Stimulated activated CD4-positive, alpha-beta T cell treated with anti-CD3 and anti-CD28 coated beads, TNF-alpha, amount 100 ng/mL, for 1 hour (primary cell): ENCODE measurements around the gene PCGF3.
"Not testable (repeated sequence)": the region's sequence is repeated elsewhere in the genome, so short reads cannot be mapped to it uniquely, and the experiment has no call there.

ENCODE experiments used
- DNase-seq, 3 donors: peaks; one replicate each; pipeline ENCODE4 v3.0.0-alpha.2; 2020; ENCODE audit warnings: low read depth in 3 of 3, low spot score in 1 of 3

Gene PCGF3

DNA sequence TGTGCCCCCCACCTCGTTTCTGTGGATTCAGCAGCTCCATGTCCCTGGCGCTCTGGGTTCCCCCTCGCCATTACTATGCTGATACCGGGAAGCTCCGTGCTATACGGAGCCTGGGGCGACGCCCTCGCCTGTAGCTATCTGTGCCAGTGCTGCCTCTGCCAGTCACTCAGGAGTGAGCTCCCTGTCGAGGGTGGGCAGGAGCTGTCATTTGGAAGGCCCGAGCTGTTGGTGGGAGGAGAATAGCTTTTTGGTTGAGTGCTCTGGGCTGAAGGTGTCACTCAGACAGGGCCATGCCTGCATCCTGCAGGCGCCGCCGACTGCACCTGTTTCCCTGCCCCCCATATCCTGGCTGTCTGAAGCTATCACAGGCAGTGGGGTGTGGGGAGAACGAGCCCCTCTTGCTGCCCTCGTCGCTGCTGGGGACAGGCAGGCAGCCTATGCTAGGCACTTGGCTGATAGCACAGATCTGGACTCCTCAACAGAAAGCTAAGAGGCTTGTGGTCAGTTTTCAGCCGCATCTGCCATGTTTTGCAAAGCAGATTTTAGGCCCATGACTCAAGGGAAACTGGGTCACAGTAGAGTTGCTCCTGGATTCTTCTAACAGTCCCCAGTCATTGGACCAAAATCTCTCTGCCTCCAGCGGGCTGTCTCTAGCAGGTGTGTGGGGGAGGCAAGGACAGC, 88.4 kb downstream of the PCGF3 start:
- DNase-seq, result no peak

DNA sequence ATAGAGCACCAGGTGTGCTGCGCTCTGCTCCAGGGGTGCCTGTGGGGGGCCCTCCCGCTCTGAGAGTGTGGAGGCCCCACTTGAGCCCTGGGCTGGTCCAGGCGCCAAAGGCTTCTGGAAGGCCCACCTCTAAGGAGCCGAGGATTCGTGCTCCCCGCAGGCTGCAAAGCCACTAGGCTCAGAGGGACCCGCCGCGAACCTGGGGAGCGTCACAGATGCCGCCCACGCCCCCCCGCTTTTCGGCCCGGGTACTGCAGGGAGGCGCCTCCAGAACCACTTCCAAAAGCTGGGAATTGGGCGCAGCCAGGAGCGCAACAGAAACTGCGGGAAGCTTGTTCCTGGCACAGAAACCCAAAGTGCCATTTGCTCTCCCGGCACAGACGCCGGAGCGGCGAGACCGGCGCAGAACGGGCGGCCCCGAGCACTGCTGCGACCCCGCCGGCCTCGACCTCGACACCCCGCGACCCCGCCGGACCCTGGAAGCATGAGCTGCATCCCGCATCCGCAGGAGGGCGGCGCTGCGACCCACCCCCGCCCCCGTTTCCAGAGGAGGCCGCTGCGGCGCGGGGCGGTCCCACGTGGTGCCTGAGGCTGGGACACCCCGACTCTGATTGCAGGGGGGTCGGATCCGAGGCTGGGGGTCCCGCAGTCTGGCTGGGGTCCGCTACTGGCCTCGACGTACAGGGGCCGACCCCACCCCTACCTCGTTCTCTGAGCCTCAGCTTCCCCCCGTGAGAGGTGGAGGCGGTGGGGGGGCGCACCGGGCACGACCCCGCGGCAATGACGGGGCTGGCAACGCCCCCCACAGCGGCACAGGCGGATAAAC, 89.5 kb downstream of the PCGF3 start:
- DNase-seq, result no peak

DNA sequence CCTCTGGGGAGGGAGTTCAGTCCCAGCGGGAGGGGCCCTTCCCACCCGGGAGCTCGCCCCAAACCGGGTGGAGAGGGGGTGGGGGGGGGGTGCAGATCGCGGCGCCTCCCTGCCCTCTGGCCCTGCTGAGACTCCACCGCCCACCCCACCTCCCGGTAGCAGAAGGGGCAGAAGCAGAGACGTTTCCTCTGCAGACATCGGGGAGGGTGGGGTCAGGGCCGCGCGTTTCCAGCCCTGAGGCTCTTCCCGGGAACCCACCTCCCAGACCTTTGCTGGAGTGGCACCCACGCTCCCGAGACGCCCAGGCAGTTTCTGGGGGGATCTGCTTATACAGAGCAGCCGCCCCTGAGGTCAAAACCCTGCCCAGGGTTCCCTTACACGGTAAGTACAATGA, 90.1 kb downstream of the PCGF3 start:
- no peak for DNase-seq

DNA sequence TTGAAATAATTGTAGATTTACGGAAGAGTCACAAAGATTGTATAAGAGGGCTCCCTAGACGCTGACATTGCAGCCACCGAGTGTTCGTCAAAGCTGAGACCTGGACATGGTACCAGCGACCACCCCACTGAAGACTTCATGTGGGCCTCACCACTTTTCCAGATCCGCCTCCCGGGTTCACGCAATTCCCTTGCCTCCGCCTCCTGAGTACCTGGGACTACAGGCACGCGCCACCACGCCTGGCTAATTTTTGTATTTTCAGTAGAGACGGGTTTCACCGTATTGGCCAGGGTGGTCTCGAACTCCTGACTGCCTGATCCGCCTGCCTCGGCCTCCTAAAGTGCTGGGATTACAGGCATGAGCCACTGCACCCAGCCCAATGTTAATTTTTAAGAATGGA, 90.6 kb downstream of the PCGF3 start:
- no peak for DNase-seq

DNA sequence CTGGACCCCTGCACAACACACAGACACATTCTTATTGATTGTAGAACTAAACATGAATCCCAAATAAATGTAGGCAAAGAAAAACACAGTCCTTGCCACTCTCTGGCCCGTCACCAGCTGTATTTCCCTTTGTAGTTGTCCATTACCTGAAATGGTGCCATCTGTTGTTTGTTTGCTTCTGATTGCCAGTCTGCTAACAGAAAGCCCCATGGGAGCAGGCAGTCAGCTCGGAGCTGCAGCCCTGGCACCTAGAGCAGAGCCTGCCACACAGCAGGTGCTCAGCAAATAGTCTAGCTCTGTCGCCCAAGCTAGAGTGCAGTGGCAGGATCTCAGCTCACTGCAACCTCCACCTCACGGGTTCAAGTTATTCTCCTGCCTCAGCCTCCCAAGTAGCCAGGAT, 91.4 kb downstream of the PCGF3 start:
- DNase-seq, result no peak

DNA sequence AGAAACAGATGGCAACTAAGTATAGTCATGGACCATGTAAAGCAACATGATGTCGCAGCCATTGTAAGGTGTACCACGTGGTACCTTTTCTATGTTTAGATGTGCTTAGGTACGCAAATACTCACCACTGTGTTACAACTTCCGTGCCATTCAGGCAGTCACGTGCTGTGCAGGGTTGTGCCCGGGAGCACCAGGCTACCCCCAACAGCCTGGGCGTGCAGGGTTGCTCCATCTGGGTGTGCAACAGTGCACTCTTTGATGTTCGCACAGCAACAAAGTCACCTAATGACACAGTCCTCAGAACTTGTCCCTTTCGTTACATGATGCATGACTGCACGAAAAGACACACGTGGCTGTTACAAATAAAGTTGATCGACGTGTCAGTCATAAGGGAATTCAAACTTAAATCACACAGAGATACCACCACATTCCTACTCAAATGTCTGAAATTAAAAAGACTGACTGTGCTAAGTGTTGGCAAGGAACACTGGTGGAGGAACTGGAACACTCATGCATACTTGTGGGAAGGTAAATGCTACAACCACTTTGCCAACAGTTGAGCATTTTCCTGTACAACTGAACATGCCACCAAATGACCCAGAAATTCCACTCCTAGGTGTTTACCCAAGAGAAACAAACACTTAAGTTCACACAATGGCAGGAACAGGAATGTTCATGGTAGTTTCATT, 95.9 kb downstream of the PCGF3 start:
- no peak for DNase-seq

DNA sequence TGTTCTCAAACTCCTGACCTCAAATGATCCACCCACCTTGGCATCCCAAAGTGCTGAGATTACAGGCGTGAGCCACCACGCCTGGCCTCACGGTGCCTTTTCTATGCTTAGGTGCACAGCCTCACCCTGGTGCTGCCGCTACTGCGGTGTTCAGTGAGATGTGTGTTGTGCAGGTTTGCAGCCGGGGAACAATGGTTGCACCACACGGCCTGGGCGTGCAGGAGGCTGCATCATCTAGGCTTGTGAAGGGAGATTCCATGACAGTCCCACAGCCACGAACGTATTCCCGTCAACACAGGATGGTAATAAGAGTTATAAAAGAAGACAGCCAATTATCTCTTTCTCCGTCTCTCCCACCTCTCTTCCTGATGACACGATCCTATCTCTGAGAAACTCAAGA, 98.3 kb downstream of the PCGF3 start:
- no peak for DNase-seq

DNA sequence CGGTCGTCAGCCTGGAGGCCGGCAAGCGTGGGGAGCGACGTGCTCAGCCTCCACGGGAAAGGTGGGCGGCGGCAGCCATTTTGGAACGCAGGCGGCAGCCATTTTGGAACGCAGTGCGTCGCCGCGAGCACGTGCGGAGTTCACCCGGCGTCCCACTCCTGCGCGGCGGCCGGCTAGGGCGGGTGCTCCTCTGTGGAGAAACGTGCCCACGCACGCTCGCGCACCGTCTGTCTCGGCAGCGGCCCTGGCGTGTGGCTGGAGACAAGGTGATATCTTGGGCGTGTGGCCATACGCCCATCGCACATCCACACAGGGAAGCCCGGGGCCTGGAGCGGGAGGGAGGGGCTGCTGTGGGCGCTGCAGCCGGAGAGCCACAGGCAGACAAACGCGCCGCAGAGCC, 99.2 kb downstream of the PCGF3 start:
- no peak for DNase-seq

DNA sequence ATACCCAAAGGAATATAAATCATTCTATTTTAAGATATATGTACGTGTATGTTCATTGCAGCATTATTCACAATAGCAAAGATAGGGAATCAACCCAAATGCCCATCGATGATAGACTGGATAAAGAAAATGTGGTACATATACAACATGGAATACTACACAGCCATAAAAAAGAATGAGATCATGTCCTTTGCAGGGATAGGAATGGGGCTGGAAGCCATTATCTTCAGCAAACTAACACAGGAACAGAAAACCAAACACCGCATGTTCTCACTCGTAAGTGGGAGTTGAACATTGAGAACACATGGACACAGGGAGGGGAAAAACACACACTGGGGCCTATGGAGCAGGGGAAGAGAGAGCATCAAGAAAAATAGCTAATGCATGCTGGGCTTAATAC, 101.3 kb downstream of the PCGF3 start:
- DNase-seq, result not testable (repeated sequence)

DNA sequence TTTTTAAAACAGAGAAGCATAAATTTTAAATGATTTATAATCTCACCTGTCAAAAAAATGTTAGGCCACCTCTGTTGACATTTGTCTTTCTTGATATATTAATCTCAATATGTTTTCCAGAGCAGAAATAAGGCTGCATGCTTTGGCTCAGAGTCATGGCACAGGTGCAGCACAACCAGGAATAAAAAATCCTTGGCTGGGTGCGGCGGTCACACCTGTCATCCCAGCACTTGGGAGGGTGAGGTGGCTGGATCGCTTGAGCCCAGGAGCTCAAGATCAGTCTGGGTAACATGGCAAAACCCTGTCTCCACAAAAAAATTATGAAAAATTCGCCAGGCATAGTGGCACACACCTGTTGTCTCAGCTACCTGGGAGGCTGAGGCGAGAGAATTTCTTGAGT, 102.2 kb downstream of the PCGF3 start:
- no peak for DNase-seq

DNA sequence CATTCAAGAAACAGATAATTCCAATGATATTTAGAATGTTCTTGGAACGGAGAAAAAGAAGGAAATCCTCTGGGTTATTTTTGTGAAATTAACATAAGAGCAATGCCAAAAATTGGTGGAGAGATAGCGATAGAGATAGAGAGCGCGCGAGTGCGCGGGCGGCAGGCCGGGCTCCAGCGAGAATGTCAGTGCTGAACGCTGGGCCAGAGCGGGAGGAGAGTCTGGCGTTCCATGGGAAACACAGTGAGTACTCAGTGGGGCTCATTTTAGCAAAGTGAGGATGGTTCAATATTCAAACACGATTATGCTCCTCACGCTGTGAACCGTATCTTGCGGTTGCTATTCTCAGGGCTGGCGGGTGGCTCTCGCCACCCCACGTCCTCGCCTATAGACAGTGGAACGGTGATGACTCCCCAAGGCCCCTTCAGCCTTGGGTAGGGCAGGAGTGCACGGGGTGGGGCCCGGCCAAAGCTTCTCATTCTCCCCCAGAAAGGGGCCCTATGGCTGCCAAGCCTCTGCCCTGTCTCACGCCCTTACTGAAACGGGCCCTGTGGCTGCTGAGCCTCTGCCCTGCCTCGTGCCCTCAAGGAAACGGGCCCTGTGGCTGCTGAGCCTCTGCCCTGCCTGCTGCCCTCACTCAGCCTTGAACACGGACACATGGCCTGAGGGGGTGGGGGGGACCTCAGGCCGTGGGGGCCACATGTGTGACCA, 103.4 kb downstream of the PCGF3 start:
- DNase-seq, result no peak

DNA sequence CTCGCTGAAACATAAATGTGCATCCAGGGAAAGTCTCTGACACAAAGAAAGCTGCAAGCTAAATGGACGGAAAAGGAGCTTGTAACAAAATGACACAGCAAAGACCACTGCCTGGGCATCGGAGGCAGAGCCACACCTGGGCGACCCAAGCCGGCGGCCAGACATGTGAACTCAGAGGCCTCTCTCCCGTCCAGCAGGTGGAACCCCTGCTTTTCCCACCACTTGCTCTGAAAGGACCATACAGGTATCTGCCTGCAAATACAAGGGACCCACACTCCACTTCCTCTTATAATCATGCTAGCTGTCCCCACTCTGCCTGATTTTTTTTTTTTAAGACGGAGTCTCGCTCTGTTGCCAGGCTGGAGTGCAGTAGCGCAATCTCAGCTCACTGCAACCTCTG, 108.3 kb downstream of the PCGF3 start:
- no peak for DNase-seq

DNA sequence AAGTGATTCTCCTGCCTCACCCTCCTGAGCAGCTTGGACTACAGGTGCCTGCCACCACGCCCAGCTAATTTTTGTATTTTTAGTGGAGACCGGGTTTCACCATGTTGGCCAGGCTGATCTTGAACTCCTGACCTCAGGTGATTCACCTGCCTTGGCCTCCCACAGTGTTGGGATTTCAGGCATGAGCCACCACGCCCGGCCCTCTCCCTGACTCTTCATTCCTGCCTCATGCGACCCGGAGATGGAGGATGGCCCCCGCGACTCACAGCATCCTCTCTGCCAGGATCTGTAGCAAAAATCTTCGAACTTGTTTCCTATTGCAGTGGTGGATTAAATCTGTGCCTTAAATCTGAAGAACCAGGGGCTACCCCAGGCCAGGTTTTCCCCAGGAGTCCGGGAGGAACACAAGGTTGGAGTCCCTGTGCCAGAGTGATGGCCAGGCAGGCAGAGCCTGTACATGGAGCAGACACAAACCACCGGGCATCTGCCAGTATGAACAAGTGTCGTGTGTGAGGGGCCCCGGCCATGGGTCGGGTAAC, 108.7 kb downstream of the PCGF3 start:
- DNase-seq, result no peak

DNA sequence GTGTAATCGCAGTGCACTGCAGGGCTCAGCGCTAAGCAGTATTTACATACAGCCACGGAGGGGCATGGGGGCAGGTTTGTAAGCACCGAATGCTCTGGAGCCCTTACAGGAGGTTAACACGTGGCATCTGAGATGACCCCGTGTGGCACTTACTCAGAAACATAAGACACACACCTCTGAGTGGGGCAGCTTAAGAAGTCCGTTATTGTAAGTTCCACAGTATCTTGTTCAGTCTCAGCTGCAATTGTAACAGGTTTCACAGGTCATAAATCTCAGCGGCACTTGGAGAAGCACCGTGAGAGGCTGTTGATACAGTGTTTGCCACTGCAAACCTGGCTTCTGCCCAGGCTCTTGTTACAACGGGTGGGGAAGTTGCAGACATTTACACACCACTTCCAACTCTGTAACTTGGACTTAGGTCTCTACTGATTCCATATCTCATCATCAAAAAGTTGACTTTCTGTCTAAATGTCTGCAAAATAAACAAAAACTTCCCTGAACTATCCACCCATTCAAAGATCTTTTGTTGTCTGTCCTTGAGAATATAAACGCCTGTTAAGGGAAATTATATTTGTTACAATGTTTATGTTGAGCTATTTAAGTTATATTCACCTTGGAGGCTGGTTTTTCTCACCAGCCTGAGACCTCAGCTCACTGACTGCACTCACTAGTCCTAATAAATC, 110.0 kb downstream of the PCGF3 start:
- no peak for DNase-seq

DNA sequence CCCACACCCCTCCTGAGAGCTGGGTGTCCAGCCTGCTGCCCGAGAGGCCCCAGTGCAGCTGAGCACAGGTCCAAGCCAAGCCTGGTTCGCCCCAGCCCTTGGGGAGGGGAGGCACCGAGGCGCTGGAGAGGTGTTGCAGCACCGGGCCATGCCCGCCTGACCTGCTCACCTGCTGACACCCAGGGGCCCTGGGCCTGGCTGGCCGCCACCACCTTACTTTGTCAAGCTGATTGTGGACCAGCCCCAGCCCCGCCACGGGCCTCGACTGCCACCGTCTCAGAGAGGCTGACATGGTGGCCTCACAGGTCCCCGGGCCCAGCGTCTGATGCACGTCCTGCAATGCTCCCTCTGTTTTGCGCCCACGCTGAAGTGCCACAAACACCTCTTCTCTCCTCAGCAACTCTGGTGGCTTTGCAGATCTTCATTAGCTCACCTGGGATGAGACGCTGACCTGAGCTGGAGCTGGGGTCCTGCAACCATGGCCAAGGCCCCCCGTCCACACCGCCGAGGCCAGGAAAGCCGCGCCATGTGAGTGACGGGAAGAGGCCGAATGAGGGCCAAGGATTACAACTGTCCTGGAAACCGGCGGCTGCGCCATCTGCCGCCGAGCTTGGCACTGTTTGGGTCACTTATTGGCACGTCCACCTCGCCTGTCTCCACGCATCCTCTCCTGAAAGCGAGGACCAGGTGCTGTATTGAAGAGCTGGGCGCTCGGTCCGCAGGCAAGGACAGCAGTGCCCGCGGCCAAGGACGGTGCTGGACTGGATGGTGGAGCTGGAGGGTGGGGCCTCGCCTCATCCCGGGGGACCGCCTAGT, 112.7 kb downstream of the PCGF3 start:
- DNase-seq, result no peak

DNA sequence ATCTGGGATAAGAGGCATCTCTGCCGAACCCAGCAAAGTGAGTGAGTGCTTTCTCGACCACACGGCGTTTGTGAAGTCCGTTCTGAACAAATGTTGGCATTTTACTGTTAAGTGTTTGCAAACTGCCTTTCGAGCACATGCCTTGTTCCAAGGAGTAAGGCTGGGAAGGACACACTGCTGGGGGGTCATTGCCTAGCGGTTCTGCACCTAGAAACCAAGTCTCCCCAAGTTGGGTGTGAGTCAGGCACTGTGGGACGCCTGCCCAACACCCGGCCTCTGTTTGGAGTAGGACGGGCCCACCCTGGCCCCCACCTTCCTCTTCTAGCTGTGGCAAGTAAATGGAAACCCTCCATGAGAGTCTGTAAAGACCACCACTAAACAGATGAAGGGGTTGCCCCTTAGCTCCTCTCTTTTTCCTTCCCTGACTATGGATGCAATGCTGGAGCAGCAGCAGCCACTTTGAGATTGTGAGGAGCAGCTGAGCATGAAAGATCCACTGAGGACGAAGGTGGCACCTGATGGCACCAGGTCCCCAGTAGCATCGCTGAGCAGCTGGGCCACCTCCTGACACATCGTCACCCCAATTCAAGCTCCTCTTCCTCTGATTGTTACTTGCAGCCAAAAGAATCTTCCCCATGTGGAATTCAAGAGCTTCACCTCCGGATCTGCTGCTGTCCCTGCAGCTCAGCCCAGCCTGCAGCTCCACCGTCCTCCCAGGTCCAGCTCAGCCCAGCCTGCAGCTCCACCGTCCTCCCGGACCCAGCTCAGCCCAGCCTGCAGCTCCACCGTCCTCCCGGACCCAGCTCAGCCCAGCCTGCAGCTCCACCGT, 114.0 kb downstream of the PCGF3 start:
- no peak for DNase-seq
